ENCODE measurements around the gene HECW1.
A peak's percentile ranks its signal among the peaks of the same experiment; 100 is the strongest.

HECW1 gene

GRCh38 chr7:43609097-43609496, 496.6 kb downstream of the HECW1 start:
- DNase-seq (ENCODE audit: low read depth in 2 of 2): no peak

GRCh38 chr7:43612128-43612527, 499.7 kb downstream of the HECW1 start:
- DNase-seq (ENCODE audit: low read depth in 2 of 2): no peak

- peak in 1 of 2 donors; percentile 28 for DNase-seq (ENCODE audit: low read depth in 2 of 2)
Measured at GRCh38 chr7:43612599-43613589, 500.4 kb downstream of the HECW1 start.

Measured in activated CD4-positive, alpha-beta T cell treated with anti-CD3 and anti-CD28 coated beads for 24 hours (primary cell).